ENCODE data around the gene ARL6IP4.

The ARL6IP4 gene

GRCh38 chr12:122991623-122992275 is 11.3 kb downstream of the ARL6IP4 start:
- no peak for DNase-seq

GRCh38 chr12:122992386-122992785 is 11.9 kb downstream of the ARL6IP4 start:
- no peak for DNase-seq

- no peak for DNase-seq
These were observed 13.7 kb downstream of the ARL6IP4 start for GRCh38 chr12:122994140-122994675.

GRCh38 chr12:122994781-122995502 is 14.5 kb downstream of the ARL6IP4 start:
- DNase-seq, result no peak

- no peak for DNase-seq
These were observed 15.2 kb downstream of the ARL6IP4 start for GRCh38 chr12:122995503-122996187.

GRCh38 chr12:122996188-122996601 is 15.7 kb downstream of the ARL6IP4 start:
- DNase-seq, result no peak

- no peak for DNase-seq
These were observed 16.3 kb downstream of the ARL6IP4 start for GRCh38 chr12:122996621-122997342.

GRCh38 chr12:122997343-122998250 is 17.1 kb downstream of the ARL6IP4 start:
- DNase-seq, result no peak

- no peak for DNase-seq
These were observed 17.8 kb downstream of the ARL6IP4 start for GRCh38 chr12:122998316-122998715.

- no peak for DNase-seq
These were observed 18.9 kb downstream of the ARL6IP4 start for GRCh38 chr12:122999196-122999946.

GRCh38 chr12:122999986-123000420 is 19.5 kb downstream of the ARL6IP4 start:
- DNase-seq, result no peak

GRCh38 chr12:123000578-123000977 is 20.1 kb downstream of the ARL6IP4 start:
- DNase-seq, result no peak

GRCh38 chr12:123001464-123001863 is 21.0 kb downstream of the ARL6IP4 start:
- no peak for DNase-seq

- no peak for DNase-seq
These were observed 22.8 kb downstream of the ARL6IP4 start for GRCh38 chr12:123003257-123003656.

- no peak for DNase-seq
These were observed 23.8 kb downstream of the ARL6IP4 start for GRCh38 chr12:123004287-123004686.

GRCh38 chr12:123005081-123005626 is 24.7 kb downstream of the ARL6IP4 start:
- DNase-seq, result no peak

- no peak for DNase-seq
These were observed 26.5 kb downstream of the ARL6IP4 start for GRCh38 chr12:123006977-123007376.

GRCh38 chr12:123010110-123010509 is 29.6 kb downstream of the ARL6IP4 start:
- no peak for DNase-seq

- DNase-seq, result no peak
These were observed 30.2 kb downstream of the ARL6IP4 start for GRCh38 chr12:123010681-123011080.

- no peak for DNase-seq
These were observed 31.2 kb downstream of the ARL6IP4 start for GRCh38 chr12:123011701-123012100.

All from effector CD8-positive, alpha-beta T cell (primary cell).